ENCODE measurements around the gene SLC23A3.

- TF ChIP-seq CTCF (conservative IDR thresholded peaks at IDR 0.05; ENCODE audit: low read length) (peak; percentile 82), EZH2phosphoT487 (IDR thresholded peaks at IDR 0.05; ENCODE audit: borderline replicate concordance, low read depth, low read length) (no peak)
These were observed 14.7 kb downstream of the SLC23A3 start for GRCh38 chr2:219155054-219155644.

Data from OCI-LY7 (cell line).